ENCODE data around the gene ECEL1. TPM values are rescaled to one million over a fixed set of nuclear protein-coding genes. Genes with fewer than 3 reads are reported as not detected.

Gene ECEL1
- total and polyA plus RNA-seq, 2 donors (not counting 1 experiment from before 2014, with no cell fraction given), result 0.47 TPM; not detected in 1

DNA sequence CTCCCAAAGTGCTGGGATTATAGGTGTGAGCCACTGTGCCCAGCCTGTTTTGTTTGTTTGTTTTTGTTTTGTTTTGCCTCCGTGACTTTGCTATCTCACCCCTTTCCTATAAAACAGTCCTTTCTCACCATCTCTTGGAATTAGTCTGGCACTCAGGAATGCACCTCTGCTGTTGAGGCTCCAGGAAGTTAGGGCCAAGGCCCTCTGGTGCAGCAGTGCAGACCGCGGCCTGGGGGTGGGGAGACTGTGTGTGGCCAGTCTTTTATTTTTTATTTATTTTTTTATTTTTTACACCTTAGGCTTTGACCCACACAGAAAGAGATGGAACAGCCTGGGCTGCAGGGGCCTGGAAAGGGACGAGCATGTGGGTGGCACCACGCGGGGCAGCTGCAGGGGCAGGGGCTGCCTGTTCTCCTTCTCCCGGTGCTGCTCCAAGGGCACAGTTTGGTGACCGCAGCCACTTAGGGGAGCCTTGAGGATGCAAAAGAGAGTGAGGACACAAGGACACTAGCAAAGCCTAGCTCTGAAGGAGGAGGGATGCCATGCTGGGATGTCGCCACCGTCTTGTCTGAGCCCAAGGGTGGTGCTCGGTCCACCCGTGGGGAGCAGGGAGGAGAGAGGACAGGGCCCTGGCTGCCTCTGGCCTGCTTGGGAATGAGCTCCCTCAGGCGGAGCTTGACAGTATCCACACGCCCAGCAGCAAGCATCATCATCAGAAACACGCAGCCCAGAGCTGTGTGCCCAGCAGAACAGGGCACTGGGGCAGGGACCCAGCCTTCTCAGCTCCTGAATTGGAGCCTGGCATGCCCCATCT lies 51.0 kb downstream of the ECEL1 start:
- WGBS (ENCODE audit: insufficient coverage), result 96% methylated on average over 12 of the region's 15 CpGs

DNA sequence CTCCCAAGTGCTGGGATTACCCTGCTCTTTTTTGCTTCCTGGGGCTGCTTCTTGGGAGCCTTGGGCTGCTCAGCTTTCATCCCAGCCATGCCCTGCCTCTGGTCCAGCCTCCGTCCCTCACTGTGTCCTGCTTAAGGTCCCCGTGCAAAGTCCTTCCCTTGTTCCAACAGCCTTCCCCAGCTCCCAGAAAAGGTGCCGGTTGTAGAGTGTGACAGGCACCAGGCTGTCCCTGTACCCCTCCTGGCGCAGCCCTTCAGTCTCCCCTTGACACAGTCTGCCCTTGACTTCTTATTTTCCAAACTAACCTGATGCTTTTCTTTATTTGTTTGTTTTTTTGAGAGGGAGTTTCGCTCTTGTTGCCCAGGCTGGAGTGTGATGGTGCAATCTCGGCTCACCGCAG lies 51.8 kb downstream of the ECEL1 start:
- intact Hi-C loops (cut with micrococcal nuclease), result no loop called here
- Mint-ChIP-seq H3K4me1 (peaks cover 2% of the 10 kb centered on the region), H3K27me3 (no peaks in the 10 kb centered on the region), H3K9me3 (ENCODE audit: insufficient read depth) (no peaks in the 10 kb centered on the region), H3K27ac (no peak overlapping the region), H3K4me3 (no peak overlapping the region)
- no peak for ATAC-seq (ENCODE audit: low read depth)
- POLR2A ChIA-PET, result no interaction called here
- no peak for DNase-seq
- Histone ChIP-seq H3K9me3 (ENCODE audit: control extremely low read depth in 1 of 3, control insufficient read depth in 2 of 3, insufficient read depth in 1 of 3, low read length in 2 of 3) (no peaks in the 10 kb centered on the region), H2AFZ (ENCODE audit: insufficient read depth, low read depth, low read length, poor library complexity, severe bottlenecking) (no peak overlapping the region), H4K20me1 (ENCODE audit: control insufficient read depth, insufficient read depth, low read length, poor library complexity, severe bottlenecking) (no peaks in the 10 kb centered on the region), H3K9ac (ENCODE audit: low read length) (no peak overlapping the region), H3K27me3 (replicated peaks in 1 of 4; ENCODE audit: control extremely low read depth in 1 of 4, control insufficient read depth in 3 of 4, insufficient read depth in 4 of 4, low read length in 3 of 4) (no peaks in the 10 kb centered on the region), H3K4me1 (ENCODE audit: control insufficient read depth in 2 of 2, insufficient read depth in 2 of 2, low read length in 2 of 2) (peaks cover 0 to 7% of the 10 kb centered on the region in 2 donors), H3K79me2 (ENCODE audit: control insufficient read depth, insufficient read depth, low read length) (no peaks in the 10 kb centered on the region), H3K4me2 (replicated peaks; ENCODE audit: low read depth, low read length, poor library complexity, severe bottlenecking) (no peak overlapping the region), H3K4me3 (ENCODE audit: control extremely low read depth in 1 of 5, extremely low read depth in 1 of 5, insufficient read depth in 1 of 5, low read depth in 2 of 5, low read length in 4 of 5) (no peak overlapping the region), H3K27ac (ENCODE audit: low read length in 2 of 2) (no peak overlapping the region), H3K36me3 (replicated peaks in 1 of 2; ENCODE audit: control extremely low read depth in 1 of 2, control insufficient read depth in 1 of 2, extremely low read depth in 1 of 2, insufficient read depth in 2 of 2, low read length in 1 of 2) (no peaks in the 10 kb centered on the region)
- CTCF ChIA-PET, result no interaction called here
- WGBS (ENCODE audit: insufficient coverage), result 95% methylated on average over 4 of the region's 7 CpGs
- TF ChIP-seq, protein P1, sequence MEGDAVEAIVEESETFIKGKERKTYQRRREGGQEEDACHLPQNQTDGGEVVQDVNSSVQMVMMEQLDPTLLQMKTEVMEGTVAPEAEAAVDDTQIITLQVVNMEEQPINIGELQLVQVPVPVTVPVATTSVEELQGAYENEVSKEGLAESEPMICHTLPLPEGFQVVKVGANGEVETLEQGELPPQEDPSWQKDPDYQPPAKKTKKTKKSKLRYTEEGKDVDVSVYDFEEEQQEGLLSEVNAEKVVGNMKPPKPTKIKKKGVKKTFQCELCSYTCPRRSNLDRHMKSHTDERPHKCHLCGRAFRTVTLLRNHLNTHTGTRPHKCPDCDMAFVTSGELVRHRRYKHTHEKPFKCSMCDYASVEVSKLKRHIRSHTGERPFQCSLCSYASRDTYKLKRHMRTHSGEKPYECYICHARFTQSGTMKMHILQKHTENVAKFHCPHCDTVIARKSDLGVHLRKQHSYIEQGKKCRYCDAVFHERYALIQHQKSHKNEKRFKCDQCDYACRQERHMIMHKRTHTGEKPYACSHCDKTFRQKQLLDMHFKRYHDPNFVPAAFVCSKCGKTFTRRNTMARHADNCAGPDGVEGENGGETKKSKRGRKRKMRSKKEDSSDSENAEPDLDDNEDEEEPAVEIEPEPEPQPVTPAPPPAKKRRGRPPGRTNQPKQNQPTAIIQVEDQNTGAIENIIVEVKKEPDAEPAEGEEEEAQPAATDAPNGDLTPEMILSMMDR (IDR thresholded peaks at IDR 0.05), result no peak
- no peak for TF ChIP-seq EZH2 (IDR thresholded peaks at IDR 0.05; ENCODE audit: borderline replicate concordance, insufficient read depth, low read depth, low read length, poor library complexity, severe bottlenecking)

More for the DNA sequence above, 51.0 kb downstream of the ECEL1 start:
- no peak for TF ChIP-seq EZH2 (IDR thresholded peaks at IDR 0.05; ENCODE audit: borderline replicate concordance, insufficient read depth, low read depth, low read length, poor library complexity, severe bottlenecking)
- TF ChIP-seq, protein P1 (IDR thresholded peaks at IDR 0.05), result no peak
- intact Hi-C loops (cut with micrococcal nuclease), result no loop called here
- no peak overlapping the region for H3K9ac ChIP-seq (ENCODE audit: low read length)
- no peaks in the 10 kb centered on the region for H3K36me3 ChIP-seq (replicated peaks in 1 of 2; ENCODE audit: control extremely low read depth in 1 of 2, control insufficient read depth in 1 of 2, extremely low read depth in 1 of 2, insufficient read depth in 2 of 2, low read length in 1 of 2)
- ATAC-seq (ENCODE audit: low read depth) (no peak), DNase-seq (no peak)
- no peak overlapping the region for H3K4me3 ChIP-seq (ENCODE audit: control extremely low read depth in 1 of 5, extremely low read depth in 1 of 5, insufficient read depth in 1 of 5, low read depth in 2 of 5, low read length in 4 of 5)
- no peak overlapping the region for H3K27ac Mint-ChIP-seq
- no peaks in the 10 kb centered on the region for H3K79me2 ChIP-seq (ENCODE audit: control insufficient read depth, insufficient read depth, low read length)
- peaks cover 2% of the 10 kb centered on the region for H3K4me1 Mint-ChIP-seq
- H3K4me2 ChIP-seq (replicated peaks; ENCODE audit: low read depth, low read length, poor library complexity, severe bottlenecking), result no peak overlapping the region
- ChIA-PET CTCF (interaction anchor here (0.9 to 1.1 kb wide), 3 partner anchors 9 to 530 kb away, joined by 3 read pairs; no protein-coding TSS in a partner anchor), POLR2A (no interaction called here)
- H3K9me3 Mint-ChIP-seq (ENCODE audit: insufficient read depth), result no peaks in the 10 kb centered on the region
- H2AFZ ChIP-seq (ENCODE audit: insufficient read depth, low read depth, low read length, poor library complexity, severe bottlenecking), result no peak overlapping the region
- H4K20me1 ChIP-seq (ENCODE audit: control insufficient read depth, insufficient read depth, low read length, poor library complexity, severe bottlenecking), result no peaks in the 10 kb centered on the region
- H3K4me1 ChIP-seq (ENCODE audit: control insufficient read depth in 2 of 2, insufficient read depth in 2 of 2, low read length in 2 of 2), result peaks cover 0 to 7% of the 10 kb centered on the region in 2 donors
- H3K27me3 Mint-ChIP-seq, result peaks cover under 1% of the 10 kb centered on the region
- H3K9me3 ChIP-seq (ENCODE audit: control extremely low read depth in 1 of 3, control insufficient read depth in 2 of 3, insufficient read depth in 1 of 3, low read length in 2 of 3), result no peaks in the 10 kb centered on the region
- H3K4me3 Mint-ChIP-seq, result no peak overlapping the region
- H3K27me3 ChIP-seq (replicated peaks in 1 of 4; ENCODE audit: control extremely low read depth in 1 of 4, control insufficient read depth in 3 of 4, insufficient read depth in 4 of 4, low read length in 3 of 4), result no peaks in the 10 kb centered on the region
- no peak overlapping the region for H3K27ac ChIP-seq (ENCODE audit: low read length in 2 of 2)

Data from B cell (primary cell).